NCI-H2196 (cell line): Measurements from ENCODE around the gene OVAAL.
A peak's percentile ranks its signal among the peaks of the same experiment; 100 is the strongest.

ENCODE experiments used
- DNase-seq: peaks from one replicate; lab custom pipeline; 2025; ENCODE audit not compliant: unreplicated experiment; lab: John Stamatoyannopoulos, UW

OVAAL gene

GRCh38 chr1:180568184-180568583 is 9.4 kb downstream of the OVAAL start:
- DNase-seq: no peak

GRCh38 chr1:180571060-180571831 is 12.5 kb downstream of the OVAAL start:
- DNase-seq: no peak

GRCh38 chr1:180571832-180572636 is 13.3 kb downstream of the OVAAL start:
- DNase-seq: no peak

GRCh38 chr1:180572760-180573159 is 14.0 kb downstream of the OVAAL start:
- DNase-seq: no peak

- DNase-seq: no peak
These were observed 15.4 kb downstream of the OVAAL start for GRCh38 chr1:180574031-180574713.

- no peak for DNase-seq
These were observed 18.6 kb downstream of the OVAAL start for GRCh38 chr1:180577361-180577760.

- peak; percentile 76 for DNase-seq
These were observed 21.3 kb downstream of the OVAAL start for GRCh38 chr1:180579961-180580611.

- DNase-seq: no peak
These were observed 22.9 kb downstream of the OVAAL start for GRCh38 chr1:180581635-180582039.

DNA sequence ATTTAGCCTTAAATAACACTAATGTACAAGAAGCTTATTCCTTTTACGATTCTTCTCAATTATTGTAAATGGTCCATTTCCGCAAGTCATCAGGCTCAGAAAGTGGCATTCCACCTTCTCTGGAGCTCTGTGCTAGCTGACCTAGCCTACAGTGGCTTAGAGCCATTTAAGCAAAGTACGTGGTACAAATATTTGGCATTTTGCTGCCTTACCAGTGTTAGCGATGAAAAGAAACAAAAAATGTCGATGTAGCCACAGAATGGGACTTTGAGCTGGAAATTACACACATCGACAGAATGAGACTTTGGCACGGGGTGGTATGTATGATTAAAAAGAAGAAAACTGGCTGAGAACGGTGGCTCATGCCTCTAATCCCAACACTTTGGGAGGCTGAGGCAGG is 26.1 kb downstream of the OVAAL start:
- DNase-seq: no peak

DNA sequence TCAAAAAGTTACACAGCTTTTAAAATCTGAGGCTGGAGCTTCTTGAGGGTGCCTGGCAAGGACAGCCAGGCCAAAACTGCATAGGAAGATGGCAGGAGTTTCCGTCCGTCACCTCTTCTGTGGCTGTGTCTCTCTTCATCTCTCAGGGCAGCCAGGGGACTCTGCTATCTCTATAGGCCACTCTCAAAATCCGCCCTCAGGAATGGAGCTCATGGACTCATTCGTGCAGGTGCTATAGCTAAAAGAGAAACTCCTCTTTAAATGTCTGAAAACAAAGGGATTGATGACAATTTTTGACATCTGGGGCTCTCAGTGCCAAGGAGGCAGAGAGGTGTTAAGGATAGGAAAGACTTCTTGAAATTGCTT is 27.2 kb downstream of the OVAAL start:
- DNase-seq: no peak

DNA sequence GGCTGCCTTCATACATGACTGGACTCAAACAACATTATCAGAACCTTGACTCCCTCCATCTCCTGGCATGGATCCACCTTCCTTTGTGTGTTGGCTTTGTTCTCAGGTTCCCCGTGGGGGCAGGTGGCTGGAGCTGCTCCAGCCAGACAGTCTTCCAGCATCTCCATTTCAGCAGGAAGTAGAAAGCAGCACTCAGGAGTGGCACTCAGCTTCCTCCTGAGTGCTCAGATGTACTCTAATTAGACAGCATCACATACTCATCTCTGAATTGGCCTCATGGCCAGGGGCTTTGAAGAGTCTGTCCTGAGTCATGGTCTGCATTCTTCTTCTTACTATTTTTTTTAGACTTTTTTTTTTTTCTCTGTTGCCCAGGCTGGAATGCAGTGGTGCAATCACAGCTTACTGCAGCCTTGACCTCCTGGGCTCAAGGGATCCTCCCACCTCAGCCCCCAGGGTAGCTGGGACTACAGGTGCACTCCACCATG is 27.9 kb downstream of the OVAAL start:
- peak; percentile 96 for DNase-seq

DNA sequence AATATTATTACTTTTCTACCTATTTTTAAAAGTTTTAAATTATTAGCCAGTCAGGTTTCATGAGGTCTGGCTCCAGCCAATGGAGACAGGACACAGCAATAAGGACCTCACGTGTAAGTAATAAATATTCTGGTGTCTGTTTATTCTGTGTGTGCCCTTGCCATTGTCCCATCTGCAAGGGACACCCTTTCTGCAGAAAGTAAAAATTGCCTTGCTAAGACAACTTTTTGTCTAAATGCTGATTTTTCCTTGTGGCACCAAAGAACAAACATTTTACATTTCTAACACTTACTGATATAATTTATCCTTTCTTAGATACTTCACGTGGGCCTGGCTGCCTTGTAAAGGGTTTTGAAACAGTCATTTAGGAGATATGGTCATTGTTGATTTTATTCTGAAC is 29.4 kb downstream of the OVAAL start:
- no peak for DNase-seq

GRCh38 chr1:180590889-180591288 is 32.1 kb downstream of the OVAAL start:
- no peak for DNase-seq

GRCh38 chr1:180593382-180593781 is 34.6 kb downstream of the OVAAL start:
- DNase-seq: no peak

DNA sequence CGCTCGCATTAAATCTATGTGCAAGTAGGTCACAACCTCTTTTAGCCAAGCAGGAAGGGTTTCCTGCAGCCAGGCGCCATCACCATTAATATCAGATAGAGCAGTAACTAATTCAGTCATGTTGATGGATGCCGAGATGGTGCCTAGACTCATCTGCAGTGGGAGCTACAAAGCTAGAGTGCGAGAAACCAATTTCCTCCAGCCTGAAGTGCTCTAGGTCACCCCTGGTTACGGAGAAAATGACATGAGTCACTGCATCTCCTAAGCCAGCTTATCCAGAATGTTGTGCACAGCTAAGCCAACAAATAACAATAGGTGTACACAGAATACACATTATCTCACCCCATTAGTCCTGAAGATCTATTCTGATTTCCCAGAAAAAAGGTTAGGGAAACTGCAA is 36.0 kb downstream of the OVAAL start:
- DNase-seq: peak; percentile 37

GRCh38 chr1:180595966-180596365 is 37.2 kb downstream of the OVAAL start:
- no peak for DNase-seq

DNA sequence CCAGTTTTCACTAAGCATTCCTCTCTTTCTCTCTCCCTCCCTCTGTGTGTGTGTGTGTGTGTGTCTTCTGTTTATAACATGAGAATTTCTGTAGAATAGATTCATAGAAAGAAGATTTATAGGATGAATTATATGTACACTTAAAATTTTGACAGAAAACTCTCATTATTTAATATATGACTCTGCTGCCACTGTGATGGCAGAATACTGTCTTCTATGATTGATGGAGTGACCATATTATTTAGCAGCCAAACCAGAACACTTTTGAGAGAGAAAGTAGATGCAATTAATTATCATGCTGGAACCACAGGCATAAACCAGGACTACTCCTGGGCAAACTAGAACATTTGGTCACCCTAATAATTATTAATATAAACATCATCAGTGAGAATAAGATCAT is 38.8 kb downstream of the OVAAL start:
- no peak for DNase-seq

DNA sequence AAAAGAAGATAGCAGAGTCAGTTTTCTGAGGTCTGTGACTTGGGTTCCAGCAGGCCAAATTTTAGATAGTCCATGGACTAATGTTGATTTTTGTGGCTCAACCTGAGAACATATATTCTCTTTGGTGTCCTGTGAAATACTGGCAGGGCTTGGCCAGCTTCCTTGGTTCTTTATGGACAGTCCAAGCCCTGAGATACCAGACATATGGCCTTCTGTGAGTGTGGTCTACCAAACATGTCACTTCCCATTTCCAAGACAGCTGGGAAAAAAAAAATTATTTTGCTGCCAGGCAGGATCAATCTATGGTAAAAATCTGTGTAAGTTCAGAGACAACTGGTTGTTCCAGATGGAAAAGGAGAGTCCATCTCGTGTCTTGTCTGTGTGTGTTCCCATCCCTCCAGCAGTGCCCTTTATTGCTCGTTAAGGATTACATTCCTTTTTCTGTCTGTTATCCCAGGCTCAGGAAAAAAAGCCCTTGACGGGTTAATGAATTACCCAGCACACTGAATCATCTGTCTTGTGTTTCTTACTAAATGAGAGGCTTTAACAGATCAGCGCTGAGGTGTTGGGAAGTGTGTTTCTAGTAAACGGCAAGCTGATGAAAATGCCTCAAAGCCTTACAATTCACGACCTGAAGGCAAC is 39.7 kb downstream of the OVAAL start:
- no peak for DNase-seq

- no peak for DNase-seq
These were observed 41.6 kb downstream of the OVAAL start for GRCh38 chr1:180600343-180600742.

- no peak for DNase-seq
These were observed 42.7 kb downstream of the OVAAL start for GRCh38 chr1:180601512-180601911.
